ENCODE measurements around the gene CHIA.

The CHIA gene

GRCh38 chr1:111285879-111286278, 4.8 kb upstream of the CHIA start:
- H3K27ac ChIP-seq, result no peak overlapping the region
- TF ChIP-seq CTCF (conservative IDR thresholded peaks at IDR 0.05), result no peak

- no peak for TF ChIP-seq CTCF (conservative IDR thresholded peaks at IDR 0.05)
- H3K27ac ChIP-seq, result no peak overlapping the region
These were observed 3.7 kb upstream of the CHIA start for GRCh38 chr1:111286912-111287311.

- no peak for TF ChIP-seq CTCF (conservative IDR thresholded peaks at IDR 0.05)
These were observed 1.3 kb upstream of the CHIA start for GRCh38 chr1:111289371-111289770.

GRCh38 chr1:111290104-111290503, 547 bp upstream of the CHIA start:
- no peak for TF ChIP-seq CTCF (conservative IDR thresholded peaks at IDR 0.05)
- H3K27ac ChIP-seq, result no peak overlapping the region

More at GRCh38 chr1:111289371-111289770, 1.3 kb upstream of the CHIA start:
- no peak overlapping the region for H3K27ac ChIP-seq

GRCh38 chr1:111294390-111294789, 3.7 kb downstream of the CHIA start:
- H3K27ac ChIP-seq, result no peak overlapping the region
- TF ChIP-seq CTCF (conservative IDR thresholded peaks at IDR 0.05), result no peak

GRCh38 chr1:111302374-111302773, 11.7 kb downstream of the CHIA start:
- TF ChIP-seq CTCF (conservative IDR thresholded peaks at IDR 0.05), result no peak
- H3K27ac ChIP-seq, result no peak overlapping the region

- TF ChIP-seq CTCF (conservative IDR thresholded peaks at IDR 0.05), result no peak
- H3K27ac ChIP-seq, result no peak overlapping the region
These were observed 19.0 kb downstream of the CHIA start for GRCh38 chr1:111309690-111310089.

GRCh38 chr1:111318523-111318922, 27.9 kb downstream of the CHIA start:
- no peak overlapping the region for H3K27ac ChIP-seq
- TF ChIP-seq CTCF (conservative IDR thresholded peaks at IDR 0.05), result no peak

All from VCaP (cell line).